ENCODE results near the gene POLR1E.
"Not testable (repeated sequence)": the region's sequence is repeated elsewhere in the genome, so short reads cannot be mapped to it uniquely, and the experiment has no call there.

- not testable (repeated sequence) for TF ChIP-seq POLR2AphosphoS5 (IDR thresholded peaks at IDR 0.05; ENCODE audit: insufficient read depth, low read depth, low read length); CTCF (IDR thresholded peaks at IDR 0.05; ENCODE audit: extremely low read depth in 1 of 2, insufficient read depth in 1 of 2, low read depth in 1 of 2, low read length in 2 of 2); EZH2 (IDR thresholded peaks at IDR 0.05; ENCODE audit: borderline replicate concordance, low read depth, low read length, severe bottlenecking); MYC (IDR thresholded peaks at IDR 0.05; ENCODE audit: low read depth, low read length)
Measured at GRCh38 chr9:37514415-37514814, 28.7 kb downstream of the POLR1E start.
